Spinal cord (tissue), 10 donors: ENCODE results near the gene MEST. TPM values are rescaled to one million over a fixed set of nuclear protein-coding genes. Genes with fewer than 3 reads are reported as not detected.
A peak's percentile ranks its signal among the peaks of the same experiment; 100 is the strongest.

ENCODE experiments used
- DNase-seq, 6 donors: peaks; one replicate each; pipeline versions ENCODE4 v3.0.0 to v3.0.0-alpha.2; 2013 to 2015; ENCODE audit warnings: low spot score in 6 of 6, low read depth in 4 of 6
- H3K27ac ChIP-seq: one replicate; pipeline ENCODE4 v1.5.1; 2013; ENCODE audit warnings: low read depth, low read length, control low read depth
- H3K27me3 ChIP-seq: one replicate; pipeline ENCODE4 v1.6.1; 2013; ENCODE audit warnings: low read length; ENCODE audit not compliant: control insufficient read depth, insufficient read depth
- H3K36me3 ChIP-seq: one replicate; pipeline ENCODE4 v1.6.1; 2013; ENCODE audit warnings: low read length; ENCODE audit not compliant: control insufficient read depth, insufficient read depth
- H3K4me1 ChIP-seq: one replicate; pipeline ENCODE4 v1.6.1; 2013; ENCODE audit warnings: low read length; ENCODE audit not compliant: control insufficient read depth, insufficient read depth
- H3K4me3 ChIP-seq: one replicate; pipeline ENCODE4 v1.5.1; 2013; ENCODE audit warnings: low read depth, low read length, control low read depth
- H3K9me3 ChIP-seq: one replicate; pipeline ENCODE4 v1.6.1; 2013; ENCODE audit warnings: low read length; ENCODE audit not compliant: control insufficient read depth, insufficient read depth
- WGBS: methylation state at CpG from one replicate; pipeline ENCODE4 v1.1.5; 2013; ENCODE audit warnings: missing lambda C conversion rate; ENCODE audit not compliant: insufficient coverage; 5-methylcytosine and 5-hydroxymethylcytosine counted together
- polyA plus RNA-seq, 2 donors: library from polyadenylated mRNA; unstranded; fragments of 120-200 nt; gene quantifications; one replicate each; pipeline ENCODE4 v1.2.1, GENCODE V29; 2013; ENCODE audit not compliant: insufficient read length in 2 of 2
- total RNA-seq, 2 donors: library from RNA; depleted of rRNA in 1 of 2; stranded (reverse); fragments of 120-200 nt in 1 of 2; fragments of >200 nt in 1 of 2; gene quantifications; one replicate each; pipeline versions ENCODE4 v1.2.3 to v1.2.4, GENCODE V29; 2013 to 2014
- donor health status: healthy.

The MEST gene
- total and polyA plus RNA-seq, 4 donors, result 186 to 316 (median 238) TPM

GRCh38 chr7:130490311-130490791 is 1.5 kb upstream of the MEST start:
- 30% methylated on average over 19 of the region's 21 CpGs for WGBS
- Histone ChIP-seq H3K4me1 (peaks cover 31% of the 10 kb centered on the region), H3K36me3 (peaks cover 13% of the 10 kb centered on the region), H3K4me3 (peak overlapping the region; percentile 59), H3K27me3 (no peaks in the 10 kb centered on the region), H3K9me3 (no peaks in the 10 kb centered on the region), H3K27ac (peak overlapping the region; percentile 95)
- peak in 2 of 6 donors; percentile 74 to 85 for DNase-seq

GRCh38 chr7:130490888-130491804 is 739 bp upstream of the MEST start:
- H3K36me3 ChIP-seq, result peaks cover 13% of the 10 kb centered on the region
- peaks cover 27% of the 10 kb centered on the region for H3K4me1 ChIP-seq
- peak overlapping the region; percentile 95 for H3K27ac ChIP-seq
- H3K9me3 ChIP-seq, result no peaks in the 10 kb centered on the region
- DNase-seq, result peak in 2 of 6 donors; percentile 79 to 83
- peak overlapping the region; percentile 59 for H3K4me3 ChIP-seq
- 41% methylated on average over 53 of the region's 62 CpGs for whole genome bisulfite sequencing
- H3K27me3 ChIP-seq, result no peaks in the 10 kb centered on the region

- peaks cover 18% of the 10 kb centered on the region for H3K36me3 ChIP-seq
- H3K27ac ChIP-seq, result peak overlapping the region; percentile 65
- peak in 2 of 6 donors; percentile 31 to 55 for DNase-seq
- peak overlapping the region; percentile 59 for H3K4me3 ChIP-seq
- H3K9me3 ChIP-seq, result no peaks in the 10 kb centered on the region
- H3K4me1 ChIP-seq, result peaks cover 18% of the 10 kb centered on the region
- WGBS, result 52% methylated on average over 50 of the region's 50 CpGs
- H3K27me3 ChIP-seq, result no peaks in the 10 kb centered on the region
These were observed 814 bp downstream of the MEST start for GRCh38 chr7:130492523-130493274.

GRCh38 chr7:130493275-130493873 is 1.5 kb downstream of the MEST start:
- DNase-seq, result peak in 2 of 6 donors; percentile 18 to 35
- H3K27me3 ChIP-seq, result no peaks in the 10 kb centered on the region
- no peaks in the 10 kb centered on the region for H3K9me3 ChIP-seq
- H3K36me3 ChIP-seq, result peaks cover 24% of the 10 kb centered on the region
- peaks cover 18% of the 10 kb centered on the region for H3K4me1 ChIP-seq
- 41% methylated on average over 8 of the region's 13 CpGs for WGBS
- H3K27ac ChIP-seq, result peak overlapping the region; percentile 65
- H3K4me3 ChIP-seq, result peak overlapping the region; percentile 59

GRCh38 chr7:130494431-130494858 is 2.6 kb downstream of the MEST start:
- peak overlapping the region; percentile 4 for H3K27ac ChIP-seq
- no peak for DNase-seq

GRCh38 chr7:130500463-130500862 is 8.6 kb downstream of the MEST start:
- H3K36me3 ChIP-seq, result peaks cover 41% of the 10 kb centered on the region

More at GRCh38 chr7:130494431-130494858, 2.6 kb downstream of the MEST start:
- no peaks in the 10 kb centered on the region for H3K9me3 ChIP-seq
- H3K4me3 ChIP-seq, result peak overlapping the region; percentile 59
- WGBS, result no CpG with 5 or more reads among the region's 2 CpGs
- H3K4me1 ChIP-seq, result peaks cover 16% of the 10 kb centered on the region
- peaks cover 27% of the 10 kb centered on the region for H3K36me3 ChIP-seq
- H3K27me3 ChIP-seq, result no peaks in the 10 kb centered on the region

GRCh38 chr7:130500910-130501309 is 9.0 kb downstream of the MEST start:
- H3K27ac ChIP-seq, result no peak overlapping the region
- no peaks in the 10 kb centered on the region for H3K9me3 ChIP-seq
- no peaks in the 10 kb centered on the region for H3K27me3 ChIP-seq
- no peak overlapping the region for H3K4me3 ChIP-seq
- WGBS, result 83% methylated on average over 1 of the region's 2 CpGs
- DNase-seq, result no peak
- peaks cover 41% of the 10 kb centered on the region for H3K36me3 ChIP-seq
- no peaks in the 10 kb centered on the region for H3K4me1 ChIP-seq

More at GRCh38 chr7:130500463-130500862, 8.6 kb downstream of the MEST start:
- no peak overlapping the region for H3K27ac ChIP-seq
- no peaks in the 10 kb centered on the region for H3K9me3 ChIP-seq
- no peak overlapping the region for H3K4me3 ChIP-seq
- no peak for DNase-seq
- WGBS, result 85% methylated on average over 5 of the region's 8 CpGs
- H3K4me1 ChIP-seq, result no peaks in the 10 kb centered on the region
- no peaks in the 10 kb centered on the region for H3K27me3 ChIP-seq

GRCh38 chr7:130505753-130506152 is 13.9 kb downstream of the MEST start:
- no peak for DNase-seq
- Histone ChIP-seq H3K4me3 (no peak overlapping the region), H3K9me3 (no peaks in the 10 kb centered on the region), H3K4me1 (no peaks in the 10 kb centered on the region), H3K27ac (no peak overlapping the region), H3K36me3 (peaks cover 25% of the 10 kb centered on the region), H3K27me3 (no peaks in the 10 kb centered on the region)

GRCh38 chr7:130506358-130506757 is 14.5 kb downstream of the MEST start:
- Histone ChIP-seq H3K4me3 (no peak overlapping the region), H3K27ac (no peak overlapping the region), H3K36me3 (peaks cover 22% of the 10 kb centered on the region), H3K27me3 (no peaks in the 10 kb centered on the region), H3K4me1 (no peaks in the 10 kb centered on the region), H3K9me3 (no peaks in the 10 kb centered on the region)
- DNase-seq, result no peak
- 100% methylated on average over 1 of the region's 3 CpGs for WGBS
